Neural cell (in vitro differentiated cells): ENCODE data around the gene POMGNT2.

Experiments
- CTCF ChIP-seq: fragments of 450-650 bp; IDR thresholded peaks from 2 replicates; pipeline ENCODE4 v1.5.1; 2014; ENCODE audit warnings: antibody characterized with exemption, mild to moderate bottlenecking, moderate library complexity; ENCODE audit not compliant: poor library complexity, severe bottlenecking
- EP300 ChIP-seq: fragments of 450-650 bp; conservative IDR thresholded peaks from 2 replicates; pipeline ENCODE4 v1.6.1; 2014; ENCODE audit warnings: antibody characterized with exemption, mild to moderate bottlenecking, moderate library complexity; ENCODE audit not compliant: poor library complexity, severe bottlenecking
- EZH2 ChIP-seq: fragments of 200-600, 300-800 bp; shearing (Covaris generic), sonication (generic); IDR thresholded peaks from 2 replicates; pipeline ENCODE4 v1.6.1; 2014; ENCODE audit warnings: antibody characterized with exemption, low read length, borderline replicate concordance, mild to moderate bottlenecking; ENCODE audit not compliant: insufficient read depth, poor library complexity, severe bottlenecking
- RAD21 ChIP-seq: fragments of 450-650 bp; conservative IDR thresholded peaks from 2 replicates; pipeline ENCODE4 v1.6.1; 2014; ENCODE audit warnings: antibody characterized with exemption, mild to moderate bottlenecking, moderate library complexity

GRCh38 chr3:43086460-43087165, 19.3 kb downstream of the POMGNT2 start:
- TF ChIP-seq CTCF: no peak
- TF ChIP-seq EP300: no peak
- no peak for TF ChIP-seq RAD21
- TF ChIP-seq EZH2: no peak
